Chondrocyte (in vitro differentiated cells): Measurements from ENCODE around the gene RC3H1. TPM values are rescaled to one million over a fixed set of nuclear protein-coding genes. Genes with fewer than 3 reads are reported as not detected.

Experiments
- DNase-seq: peaks from one replicate; pipeline ENCODE4 v3.0.0; 2021; ENCODE audit warnings: mixed read lengths, low spot score
- H3K27ac Mint-ChIP-seq: one replicate; pipeline ENCODE4 v1.8.0; 2021; ENCODE audit warnings: mild to moderate bottlenecking, moderate library complexity, mixed read lengths; ENCODE audit not compliant: unreplicated experiment
- H3K27me3 Mint-ChIP-seq: 2 replicates; pipeline ENCODE4 v1.8.0; 2021; ENCODE audit warnings: low read depth, mixed read lengths
- H3K36me3 Mint-ChIP-seq: 2 replicates; pipeline ENCODE4 v1.8.0; 2021; ENCODE audit warnings: low read depth, mixed read lengths
- H3K4me1 Mint-ChIP-seq: 2 replicates; pipeline ENCODE4 v1.8.0; 2021; ENCODE audit warnings: low read depth, mild to moderate bottlenecking, mixed read lengths
- H3K4me3 Mint-ChIP-seq: one replicate; pipeline ENCODE4 v1.8.0; 2021; ENCODE audit warnings: mild to moderate bottlenecking, moderate library complexity, mixed read lengths; ENCODE audit not compliant: unreplicated experiment
- H3K9me3 Mint-ChIP-seq: 2 replicates; pipeline ENCODE4 v1.8.0; 2021; ENCODE audit warnings: low read depth, mixed read lengths
- total RNA-seq: library from RNA; stranded (reverse); gene quantifications from 3 replicates; pipeline ENCODE4 v1.2.1, GENCODE V29; 2021
- TF ChIP-seq, protein P1 (sequence below): fragments of 200-600 bp; sonication (generic); IDR thresholded peaks from 2 replicates; pipeline ENCODE4 v1.5.0; 2021; ENCODE audit warnings: antibody characterized with exemption, mild to moderate bottlenecking, moderate library complexity

The RC3H1 gene
- total RNA-seq, 1 donor from 2014 or later = 24.7 TPM

DNA sequence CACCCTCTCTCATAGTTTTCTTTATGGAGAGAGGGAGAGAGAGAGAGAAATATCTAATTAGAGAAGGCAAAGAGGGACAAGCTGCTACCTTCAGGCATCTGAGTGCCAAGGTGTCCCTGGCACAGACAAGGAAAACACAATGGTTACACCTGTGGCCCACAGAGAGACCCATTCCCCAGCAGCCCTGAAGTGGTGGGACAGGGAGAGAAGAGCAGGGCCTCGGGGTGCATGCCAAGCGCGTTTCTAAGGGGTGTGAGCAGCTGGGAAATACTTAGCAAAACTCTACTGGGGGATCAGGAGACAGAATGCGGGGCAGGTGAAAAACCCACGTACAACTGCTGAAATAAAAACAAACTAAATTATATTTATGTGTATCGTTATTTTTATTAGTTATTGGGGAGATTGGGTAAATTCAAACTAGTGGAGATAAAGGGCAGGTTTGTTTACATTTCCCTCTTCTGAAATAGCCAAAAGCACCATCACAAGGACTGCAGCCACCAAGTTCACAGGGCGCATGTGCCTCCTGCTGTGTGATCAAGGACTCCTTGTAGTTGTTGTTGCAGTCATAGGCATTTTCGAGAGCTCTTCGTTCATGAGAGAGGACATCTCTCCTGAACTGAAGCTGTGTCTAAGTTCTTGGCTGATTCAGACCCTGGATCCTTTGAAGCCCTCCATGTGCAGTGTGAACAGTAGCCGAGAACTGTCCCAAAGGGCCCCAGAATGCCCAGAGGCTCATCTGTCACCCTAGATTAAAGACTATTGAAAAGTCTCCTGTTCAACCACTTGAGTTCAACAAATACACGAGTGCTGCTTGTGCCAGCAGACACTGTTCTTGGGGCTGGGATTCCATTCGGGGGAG is 104.3 kb downstream of the RC3H1 start:
- no peaks in the 10 kb centered on the region for H3K9me3 Mint-ChIP-seq
- TF ChIP-seq, protein P1, sequence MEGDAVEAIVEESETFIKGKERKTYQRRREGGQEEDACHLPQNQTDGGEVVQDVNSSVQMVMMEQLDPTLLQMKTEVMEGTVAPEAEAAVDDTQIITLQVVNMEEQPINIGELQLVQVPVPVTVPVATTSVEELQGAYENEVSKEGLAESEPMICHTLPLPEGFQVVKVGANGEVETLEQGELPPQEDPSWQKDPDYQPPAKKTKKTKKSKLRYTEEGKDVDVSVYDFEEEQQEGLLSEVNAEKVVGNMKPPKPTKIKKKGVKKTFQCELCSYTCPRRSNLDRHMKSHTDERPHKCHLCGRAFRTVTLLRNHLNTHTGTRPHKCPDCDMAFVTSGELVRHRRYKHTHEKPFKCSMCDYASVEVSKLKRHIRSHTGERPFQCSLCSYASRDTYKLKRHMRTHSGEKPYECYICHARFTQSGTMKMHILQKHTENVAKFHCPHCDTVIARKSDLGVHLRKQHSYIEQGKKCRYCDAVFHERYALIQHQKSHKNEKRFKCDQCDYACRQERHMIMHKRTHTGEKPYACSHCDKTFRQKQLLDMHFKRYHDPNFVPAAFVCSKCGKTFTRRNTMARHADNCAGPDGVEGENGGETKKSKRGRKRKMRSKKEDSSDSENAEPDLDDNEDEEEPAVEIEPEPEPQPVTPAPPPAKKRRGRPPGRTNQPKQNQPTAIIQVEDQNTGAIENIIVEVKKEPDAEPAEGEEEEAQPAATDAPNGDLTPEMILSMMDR = no peak
- no peak overlapping the region for H3K27ac Mint-ChIP-seq

DNA sequence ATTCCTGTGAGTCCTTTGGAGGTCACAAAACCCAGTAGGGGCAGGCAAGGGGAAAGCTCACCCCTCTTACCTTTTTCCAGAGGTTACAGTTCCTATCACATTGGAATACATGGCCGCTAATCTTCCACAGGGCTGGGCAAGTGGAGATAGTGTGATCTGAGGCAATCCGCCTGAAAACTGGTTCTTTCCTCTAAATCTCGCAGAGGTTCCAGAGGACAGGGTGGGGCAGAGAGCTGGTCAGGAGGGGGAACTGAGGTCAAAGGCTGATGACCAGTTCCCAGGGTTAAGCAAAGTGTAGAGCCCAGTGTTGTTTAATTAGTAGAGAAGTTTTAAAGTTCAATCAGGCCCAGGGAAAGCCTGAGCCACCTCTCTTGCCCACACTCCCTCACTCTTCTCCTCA is 105.0 kb downstream of the RC3H1 start, which contains the start of gene SERPINC1:
TSS of gene SERPINC1 (minus strand) at position 179 of the 400 bp plus-strand sequence. CDS start at position 111, 68 bp downstream.
- H3K27me3 Mint-ChIP-seq = no peaks in the 10 kb centered on the region

More for the DNA sequence above, 104.3 kb downstream of the RC3H1 start:
- no peak for DNase-seq
- no peaks in the 10 kb centered on the region for H3K27me3 Mint-ChIP-seq
- H3K4me3 Mint-ChIP-seq = no peak overlapping the region
- H3K36me3 Mint-ChIP-seq = peaks cover 2% of the 10 kb centered on the region
- no peaks in the 10 kb centered on the region for H3K4me1 Mint-ChIP-seq

DNA sequence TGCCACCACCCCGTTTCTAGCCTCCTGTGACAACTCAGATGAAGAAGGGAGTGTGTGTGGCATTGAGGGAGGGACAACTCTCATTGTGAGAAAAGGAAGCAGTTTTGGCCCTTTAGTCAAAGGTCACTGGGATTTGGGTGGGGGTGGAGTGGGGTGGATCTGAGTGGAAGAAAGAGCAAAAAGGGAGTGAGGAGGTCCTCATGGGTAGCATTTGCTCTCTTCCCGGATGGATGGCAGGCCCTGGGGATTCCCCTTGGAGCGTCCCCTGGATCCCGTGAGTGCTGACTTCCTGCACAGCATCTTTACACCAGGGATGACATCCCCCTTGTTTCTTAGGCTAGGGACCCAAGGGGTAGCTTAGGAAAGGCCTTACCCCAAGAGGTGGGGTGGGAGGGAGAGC is 105.5 kb downstream of the RC3H1 start:
- peaks cover 2% of the 10 kb centered on the region for H3K36me3 Mint-ChIP-seq
- no peak overlapping the region for H3K27ac Mint-ChIP-seq
- TF ChIP-seq, protein P1 = no peak
- H3K27me3 Mint-ChIP-seq = no peaks in the 10 kb centered on the region
- H3K4me1 Mint-ChIP-seq = no peaks in the 10 kb centered on the region
- no peak overlapping the region for H3K4me3 Mint-ChIP-seq
- H3K9me3 Mint-ChIP-seq = no peaks in the 10 kb centered on the region
- DNase-seq = no peak

More for the DNA sequence above, 105.0 kb downstream of the RC3H1 start, which contains the start of gene SERPINC1:
- no peak for DNase-seq
- TF ChIP-seq, protein P1 = no peak
- Mint-ChIP-seq H3K27ac (no peak within 1 kb of the TSS), H3K9me3 (no peaks in the 10 kb centered on the region), H3K4me1 (no peaks in the 10 kb centered on the region), H3K36me3 (peaks cover 2% of the 10 kb centered on the region), H3K4me3 (no peak within 1 kb of the TSS)

DNA sequence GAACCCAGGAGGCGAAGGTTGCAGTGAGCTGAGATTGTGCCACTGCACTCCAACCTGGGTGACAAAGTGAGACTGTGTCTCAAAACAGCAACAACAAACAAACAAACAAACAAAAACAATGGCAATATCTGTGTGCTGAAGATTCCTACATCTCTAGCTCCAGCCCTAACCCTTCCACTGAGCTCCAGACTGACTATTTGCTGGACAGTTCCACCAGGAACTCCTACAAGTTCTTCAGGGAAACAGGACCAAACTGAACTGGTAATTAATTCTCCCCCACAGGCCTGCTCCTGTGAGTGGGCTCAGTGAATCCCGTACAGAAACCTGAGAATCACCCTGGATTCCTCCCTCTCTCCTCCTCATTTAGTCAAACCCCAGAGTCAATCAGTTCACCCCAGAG is 106.6 kb downstream of the RC3H1 start:
- Mint-ChIP-seq H3K36me3 (no peaks in the 10 kb centered on the region), H3K4me3 (no peak overlapping the region), H3K9me3 (no peaks in the 10 kb centered on the region), H3K4me1 (no peaks in the 10 kb centered on the region), H3K27me3 (no peaks in the 10 kb centered on the region), H3K27ac (no peak overlapping the region)
- TF ChIP-seq, protein P1 = no peak
- DNase-seq = no peak

DNA sequence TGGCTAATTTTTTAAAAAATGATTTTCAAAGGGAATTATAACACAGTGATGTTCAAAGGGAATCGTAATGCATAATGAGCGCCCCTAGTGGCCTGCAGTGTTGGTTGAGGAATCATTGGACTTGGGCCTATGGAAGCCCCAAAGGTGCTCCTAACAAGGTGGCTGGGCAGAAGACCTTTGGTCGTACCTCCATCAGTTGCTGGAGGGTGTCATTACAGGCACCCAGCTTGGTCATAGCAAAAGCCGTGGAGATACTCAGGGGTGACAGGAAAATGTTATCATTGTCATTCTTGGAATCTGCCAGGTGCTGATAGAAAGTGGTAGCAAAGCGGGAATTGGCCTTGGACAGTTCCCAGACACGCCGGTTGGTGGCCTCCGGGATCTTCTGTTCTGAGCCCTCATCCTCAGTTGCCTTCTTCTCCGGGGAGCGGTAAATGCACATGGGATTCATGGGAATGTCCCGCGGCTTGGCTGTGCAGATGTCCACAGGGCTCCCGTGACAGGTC is 107.7 kb downstream of the RC3H1 start:
- no peaks in the 10 kb centered on the region for H3K4me1 Mint-ChIP-seq

More for the DNA sequence above, 107.7 kb downstream of the RC3H1 start:
- DNase-seq = no peak
- Mint-ChIP-seq H3K36me3 (no peaks in the 10 kb centered on the region), H3K27ac (no peak overlapping the region), H3K9me3 (no peaks in the 10 kb centered on the region), H3K4me3 (no peak overlapping the region), H3K27me3 (no peaks in the 10 kb centered on the region)
- TF ChIP-seq, protein P1 = peak; percentile 66
